ENCODE measurements around the gene KLHL25.

Gene KLHL25

DNA sequence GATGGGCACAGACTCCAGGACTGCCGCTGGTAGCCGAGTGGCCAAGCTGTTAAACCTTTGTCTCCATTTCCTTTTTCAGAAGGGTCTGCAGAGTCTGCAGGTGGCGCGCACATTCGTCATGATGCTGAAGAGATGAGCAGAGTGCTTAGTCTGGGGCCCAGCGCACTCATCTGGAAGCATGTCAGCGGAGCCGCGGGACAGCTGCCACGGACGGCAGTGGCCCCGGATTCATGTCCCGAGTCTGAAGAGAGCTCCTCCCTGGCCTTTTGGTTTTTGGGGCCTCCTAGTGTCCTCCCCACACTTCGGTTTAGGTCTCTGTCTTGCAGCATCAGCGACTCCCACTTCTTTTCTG is 42.6 kb downstream of the KLHL25 start:
- Histone ChIP-seq H3K4me1 (ENCODE audit: control insufficient read depth in 1 of 2, insufficient read depth in 2 of 2, low read length in 2 of 2) (peaks cover 0 to 4% of the 10 kb centered on the region in 2 experiments), H4K91ac (ENCODE audit: low read depth, low read length) (no peak overlapping the region), H2BK12ac (ENCODE audit: low read length) (no peak overlapping the region), H2BK5ac (ENCODE audit: low read depth, low read length, poor library complexity) (no peak overlapping the region), H3K9me3 (ENCODE audit: insufficient read depth, low read depth, low read length) (no peaks in the 10 kb centered on the region), H3K27me3 (ENCODE audit: insufficient read depth, low read length) (no peaks in the 10 kb centered on the region), H2BK120ac (ENCODE audit: insufficient read depth, low read length, poor library complexity) (no peak overlapping the region), H2AFZ (ENCODE audit: insufficient read depth, low read length, poor library complexity) (no peak overlapping the region), H3K4ac (ENCODE audit: low read depth, low read length) (no peak overlapping the region), H3K27ac (ENCODE audit: low read depth, low read length) (no peak overlapping the region), H3K79me2 (ENCODE audit: control insufficient read depth, insufficient read depth, low read length, poor library complexity) (no peaks in the 10 kb centered on the region), H3K18ac (ENCODE audit: low read length) (no peak overlapping the region), H3K36me3 (ENCODE audit: control insufficient read depth in 1 of 2, insufficient read depth in 2 of 2, low read length in 2 of 2) (peaks cover 18 to 22% of the 10 kb centered on the region in 2 experiments), H3K4me3 (ENCODE audit: low read depth, low read length) (no peak overlapping the region), H3K23ac (ENCODE audit: low read length) (no peak overlapping the region), H3K79me1 (ENCODE audit: low read length) (no peaks in the 10 kb centered on the region), H3K14ac (ENCODE audit: low read length) (no peak overlapping the region), H2AK5ac (ENCODE audit: low read length) (no peak overlapping the region), H3K9ac (ENCODE audit: low read length) (no peak overlapping the region), H4K12ac (ENCODE audit: low read depth, low read length) (no peak overlapping the region), H4K8ac (ENCODE audit: low read depth, low read length) (no peak overlapping the region), H3K4me2 (ENCODE audit: low read length) (no peak overlapping the region)
- whole genome bisulfite sequencing (ENCODE audit: extremely low coverage, insufficient coverage, insufficient read length) = no CpG with 5 or more reads among the region's 15 CpGs
- no peak for DNase-seq

DNA sequence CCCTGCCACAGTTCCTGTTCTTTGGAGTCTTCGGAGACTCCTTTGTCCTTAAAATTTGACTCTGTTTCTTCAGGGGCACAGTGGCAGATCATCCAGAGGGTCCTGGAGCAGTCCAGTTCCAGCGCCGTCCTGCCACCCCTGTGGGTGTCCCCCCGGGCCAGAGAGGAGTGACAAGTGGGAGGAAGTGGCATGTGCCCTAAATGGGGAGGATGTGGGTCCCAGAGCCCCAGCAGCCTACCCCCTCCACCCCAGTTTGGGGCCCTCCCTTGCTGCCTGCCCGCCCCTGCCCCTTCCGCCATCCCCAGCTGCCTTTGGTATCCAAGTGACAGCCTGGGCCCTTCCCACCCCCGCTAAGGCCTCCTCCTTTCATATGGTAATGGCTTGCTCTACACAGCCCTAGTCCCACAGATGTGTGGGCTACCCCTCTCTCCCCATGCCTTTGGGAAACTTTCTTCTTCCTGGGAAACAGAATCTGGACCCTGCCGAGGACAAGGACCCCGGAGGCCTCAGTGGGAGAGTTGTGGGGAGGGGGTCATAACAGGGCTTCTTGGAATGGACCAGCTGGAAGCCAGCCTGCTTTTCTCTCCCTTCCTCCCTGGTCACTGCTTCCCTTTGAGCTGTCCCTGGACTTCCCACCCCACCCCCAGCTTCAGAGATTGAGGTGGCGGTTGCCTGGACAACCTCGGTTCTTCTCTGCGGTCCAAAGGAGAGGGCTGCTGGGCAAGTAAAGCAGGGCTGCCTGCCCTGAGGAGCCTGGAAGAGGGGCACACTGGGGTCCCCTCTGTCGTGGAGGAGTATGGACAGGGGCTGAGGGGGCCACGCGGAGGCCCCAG is 43.2 kb downstream of the KLHL25 start:
- Histone ChIP-seq H3K79me2 (ENCODE audit: control insufficient read depth, insufficient read depth, low read length, poor library complexity) (no peaks in the 10 kb centered on the region), H2BK120ac (ENCODE audit: insufficient read depth, low read length, poor library complexity) (no peak overlapping the region), H3K4me1 (ENCODE audit: control insufficient read depth in 1 of 2, insufficient read depth in 2 of 2, low read length in 2 of 2) (peaks cover 0 to 2% of the 10 kb centered on the region in 2 experiments), H3K14ac (ENCODE audit: low read length) (no peak overlapping the region), H3K9me3 (ENCODE audit: insufficient read depth, low read depth, low read length) (no peaks in the 10 kb centered on the region), H4K12ac (ENCODE audit: low read depth, low read length) (no peak overlapping the region), H3K9ac (ENCODE audit: low read length) (no peak overlapping the region), H3K4me3 (ENCODE audit: low read depth, low read length) (no peak overlapping the region), H3K4ac (ENCODE audit: low read depth, low read length) (no peak overlapping the region), H2BK5ac (ENCODE audit: low read depth, low read length, poor library complexity) (no peak overlapping the region), H3K36me3 (ENCODE audit: control insufficient read depth in 1 of 2, insufficient read depth in 2 of 2, low read length in 2 of 2) (peaks cover 23 to 28% of the 10 kb centered on the region in 2 experiments), H3K4me2 (ENCODE audit: low read length) (no peak overlapping the region), H2AK5ac (ENCODE audit: low read length) (no peak overlapping the region), H4K91ac (ENCODE audit: low read depth, low read length) (no peak overlapping the region), H3K23ac (ENCODE audit: low read length) (no peak overlapping the region), H3K27ac (ENCODE audit: low read depth, low read length) (no peak overlapping the region), H3K79me1 (ENCODE audit: low read length) (no peaks in the 10 kb centered on the region), H2BK12ac (ENCODE audit: low read length) (no peak overlapping the region), H4K8ac (ENCODE audit: low read depth, low read length) (no peak overlapping the region), H3K27me3 (ENCODE audit: insufficient read depth, low read length) (no peaks in the 10 kb centered on the region), H2AFZ (ENCODE audit: insufficient read depth, low read length, poor library complexity) (no peak overlapping the region), H3K18ac (ENCODE audit: low read length) (no peak overlapping the region)
- DNase-seq = no peak
- no CpG with 5 or more reads among the region's 15 CpGs for WGBS (ENCODE audit: extremely low coverage, insufficient coverage, insufficient read length)

DNA sequence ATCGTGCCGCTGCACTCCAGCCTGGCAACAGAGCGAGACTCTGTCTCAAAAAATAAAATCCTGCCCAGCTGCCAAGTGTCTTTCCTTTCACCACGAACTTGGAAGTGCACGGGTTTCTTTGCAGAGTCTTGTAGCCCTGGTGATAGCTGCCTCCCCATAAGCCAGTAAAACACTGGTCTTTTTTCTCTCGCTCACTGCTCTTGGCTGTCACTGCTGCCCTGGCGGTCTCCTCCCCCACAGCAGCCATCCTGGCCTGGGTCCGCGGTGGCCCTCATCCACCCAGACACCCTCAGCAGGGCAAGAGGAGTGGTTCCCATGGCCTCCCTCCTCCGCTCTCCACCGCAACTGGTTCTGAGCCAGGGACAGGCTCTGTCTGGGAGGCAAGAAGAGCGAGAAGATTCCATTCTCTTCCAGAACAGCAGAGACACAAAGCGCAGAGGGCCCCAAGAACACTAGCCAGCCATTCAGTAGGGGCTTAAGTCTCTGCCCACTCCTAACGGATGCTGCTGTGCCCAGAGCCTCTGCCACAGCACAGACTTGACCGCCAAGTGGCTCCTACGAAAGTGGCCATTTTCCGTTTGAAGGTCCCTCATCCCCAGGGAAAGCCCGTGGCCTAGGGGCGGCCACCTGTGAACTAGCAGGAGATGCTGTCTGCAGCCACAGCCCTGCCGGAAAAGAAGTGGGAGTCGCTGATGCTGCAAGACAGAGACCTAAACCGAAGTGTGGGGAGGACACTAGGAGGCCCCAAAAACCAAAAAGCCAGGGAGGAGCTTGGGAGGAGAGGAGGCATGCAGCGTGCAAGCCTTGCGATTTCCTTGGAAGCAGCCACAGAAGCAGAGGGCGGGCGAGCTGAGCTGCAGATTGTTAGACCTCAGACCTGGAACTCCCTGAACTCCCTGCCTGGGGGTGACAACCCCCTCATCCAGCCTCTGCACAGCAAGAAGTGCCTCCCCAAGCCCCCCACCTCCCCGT is 44.1 kb downstream of the KLHL25 start:
- no CpG with 5 or more reads among the region's 27 CpGs for WGBS (ENCODE audit: extremely low coverage, insufficient coverage, insufficient read length)
- no peak overlapping the region for H3K18ac ChIP-seq (ENCODE audit: low read length)
- H3K27me3 ChIP-seq (ENCODE audit: insufficient read depth, low read length) = no peaks in the 10 kb centered on the region
- no peak overlapping the region for H4K12ac ChIP-seq (ENCODE audit: low read depth, low read length)
- no peak overlapping the region for H3K4ac ChIP-seq (ENCODE audit: low read depth, low read length)
- no peak overlapping the region for H2AK5ac ChIP-seq (ENCODE audit: low read length)
- H4K91ac ChIP-seq (ENCODE audit: low read depth, low read length) = no peak overlapping the region
- no peak overlapping the region for H2BK120ac ChIP-seq (ENCODE audit: insufficient read depth, low read length, poor library complexity)
- peak overlapping the region; percentile 25 for H4K8ac ChIP-seq (ENCODE audit: low read depth, low read length)
- H2BK5ac ChIP-seq (ENCODE audit: low read depth, low read length, poor library complexity) = no peak overlapping the region
- peaks cover 27 to 31% of the 10 kb centered on the region in 2 experiments for H3K36me3 ChIP-seq (ENCODE audit: control insufficient read depth in 1 of 2, insufficient read depth in 2 of 2, low read length in 2 of 2)
- peaks cover 0 to 2% of the 10 kb centered on the region in 2 experiments for H3K4me1 ChIP-seq (ENCODE audit: control insufficient read depth in 1 of 2, insufficient read depth in 2 of 2, low read length in 2 of 2)
- no peak overlapping the region for H2AFZ ChIP-seq (ENCODE audit: insufficient read depth, low read length, poor library complexity)
- H3K9me3 ChIP-seq (ENCODE audit: insufficient read depth, low read depth, low read length) = no peaks in the 10 kb centered on the region
- H3K14ac ChIP-seq (ENCODE audit: low read length) = no peak overlapping the region
- H2BK12ac ChIP-seq (ENCODE audit: low read length) = no peak overlapping the region
- H3K79me1 ChIP-seq (ENCODE audit: low read length) = no peaks in the 10 kb centered on the region
- no peak overlapping the region for H3K4me2 ChIP-seq (ENCODE audit: low read length)
- no peak overlapping the region for H3K4me3 ChIP-seq (ENCODE audit: low read depth, low read length)
- no peak overlapping the region for H3K27ac ChIP-seq (ENCODE audit: low read depth, low read length)
- no peak overlapping the region for H3K23ac ChIP-seq (ENCODE audit: low read length)
- H3K79me2 ChIP-seq (ENCODE audit: control insufficient read depth, insufficient read depth, low read length, poor library complexity) = no peaks in the 10 kb centered on the region
- no peak overlapping the region for H3K9ac ChIP-seq (ENCODE audit: low read length)
- DNase-seq = no peak

DNA sequence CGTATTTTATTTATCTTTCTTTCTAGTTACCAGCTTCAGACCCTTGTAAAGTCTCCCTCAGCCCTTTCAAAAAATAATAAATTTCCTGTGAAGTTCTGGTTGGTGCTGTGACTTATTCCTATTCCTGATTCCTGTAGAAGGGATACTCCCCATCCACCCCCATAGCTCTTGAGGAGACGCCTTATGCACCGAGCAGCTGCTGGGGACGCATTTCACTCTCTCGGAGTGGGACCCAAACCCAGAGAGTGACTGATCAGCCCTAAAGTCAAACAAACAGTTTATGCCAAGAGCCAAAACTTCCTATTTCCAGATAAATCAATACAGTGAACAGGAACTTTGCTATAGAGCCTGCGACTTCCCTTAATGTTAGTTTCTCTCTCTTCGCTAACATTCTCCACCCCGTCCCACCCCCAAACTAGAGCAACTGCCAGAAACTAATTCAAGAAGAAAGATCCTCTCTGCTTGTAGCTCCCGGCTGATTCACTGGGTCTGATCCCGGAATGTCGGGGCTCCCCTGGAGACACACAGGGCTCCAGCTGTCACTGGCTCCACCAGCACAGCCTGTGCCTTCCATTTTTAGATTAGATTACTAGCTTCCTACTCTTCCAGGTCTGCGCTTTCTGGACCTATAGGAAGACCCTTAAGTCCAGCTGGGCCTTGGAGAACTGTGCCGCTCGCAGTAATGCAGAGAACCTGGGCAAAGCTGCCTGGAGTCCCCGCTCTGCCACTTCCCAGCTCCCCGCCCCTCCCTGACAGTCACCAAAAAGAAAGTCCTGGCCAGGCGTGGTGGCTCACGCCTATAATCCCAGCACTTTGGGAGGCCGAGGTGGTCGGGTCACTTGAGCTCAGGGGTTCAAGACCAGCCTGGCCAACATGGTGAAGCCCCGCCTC is 45.2 kb downstream of the KLHL25 start:
- Histone ChIP-seq H3K4me3 (ENCODE audit: low read depth, low read length) (no peak overlapping the region), H3K27ac (ENCODE audit: low read depth, low read length) (no peak overlapping the region), H2BK12ac (ENCODE audit: low read length) (no peak overlapping the region), H3K27me3 (ENCODE audit: insufficient read depth, low read length) (no peaks in the 10 kb centered on the region), H3K9ac (ENCODE audit: low read length) (no peak overlapping the region), H3K14ac (ENCODE audit: low read length) (no peak overlapping the region), H2AFZ (ENCODE audit: insufficient read depth, low read length, poor library complexity) (no peak overlapping the region), H3K23ac (ENCODE audit: low read length) (no peak overlapping the region), H3K18ac (ENCODE audit: low read length) (no peak overlapping the region), H3K4ac (ENCODE audit: low read depth, low read length) (no peak overlapping the region), H3K4me1 (ENCODE audit: control insufficient read depth in 1 of 2, insufficient read depth in 2 of 2, low read length in 2 of 2) (peaks cover 0 to 2% of the 10 kb centered on the region in 2 experiments), H3K36me3 (ENCODE audit: control insufficient read depth in 1 of 2, insufficient read depth in 2 of 2, low read length in 2 of 2) (peaks cover 36 to 40% of the 10 kb centered on the region in 2 experiments), H3K79me1 (ENCODE audit: low read length) (no peaks in the 10 kb centered on the region), H4K91ac (ENCODE audit: low read depth, low read length) (no peak overlapping the region), H2BK5ac (ENCODE audit: low read depth, low read length, poor library complexity) (no peak overlapping the region), H3K79me2 (ENCODE audit: control insufficient read depth, insufficient read depth, low read length, poor library complexity) (no peaks in the 10 kb centered on the region), H3K9me3 (ENCODE audit: insufficient read depth, low read depth, low read length) (no peaks in the 10 kb centered on the region), H4K12ac (ENCODE audit: low read depth, low read length) (no peak overlapping the region), H4K8ac (ENCODE audit: low read depth, low read length) (no peak overlapping the region), H3K4me2 (ENCODE audit: low read length) (no peak overlapping the region), H2AK5ac (ENCODE audit: low read length) (no peak overlapping the region), H2BK120ac (ENCODE audit: insufficient read depth, low read length, poor library complexity) (no peak overlapping the region)
- DNase-seq = no peak
- no CpG with 5 or more reads among the region's 21 CpGs for WGBS (ENCODE audit: extremely low coverage, insufficient coverage, insufficient read length)
